Keratinocyte (primary cell): ENCODE results near the gene MRPL33.

Source experiments
- EZH2 ChIP-seq: IDR thresholded peaks from one replicate; pipeline ENCODE4 v1.6.1; 2012; ENCODE audit warnings: inconsistent platforms, mild to moderate bottlenecking, low read length, moderate library complexity
- TF ChIP-seq, protein P1 (sequence below), 3 experiments: IDR thresholded peaks in 1 of 3; conservative IDR thresholded peaks in 1 of 3; optimal IDR thresholded peaks in 1 of 3; 2 replicates in 2 of 3; 3 replicates in 1 of 3; pipeline versions ENCODE3 to v1.5.1; 2011; ENCODE audit warnings: low read length in 3 of 3, mild to moderate bottlenecking in 3 of 3, moderate library complexity in 2 of 3, control low read depth in 1 of 3, inconsistent platforms in 1 of 3; ENCODE audit not compliant: insufficient read depth in 2 of 3; ENCODE audit errors: extremely low read depth in 1 of 3

DNA sequence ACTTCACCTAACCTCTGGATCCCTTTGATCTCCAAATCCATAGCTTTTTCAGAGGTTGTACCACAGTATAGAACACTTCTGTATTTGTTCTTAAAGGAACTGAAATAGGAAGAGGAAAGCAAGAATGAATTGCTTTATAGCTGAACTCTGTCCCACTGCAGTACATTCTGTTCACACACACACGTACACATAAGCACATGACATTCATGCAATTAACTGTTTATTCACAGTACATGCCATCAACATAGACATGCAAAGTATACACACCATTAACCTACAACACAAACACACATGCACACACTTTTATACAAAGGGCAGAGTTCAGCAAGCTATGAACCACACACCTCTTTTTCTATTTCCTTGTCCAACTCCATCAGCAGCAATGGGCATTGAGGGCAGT, 43.2 kb downstream of the MRPL33 start:
- TF ChIP-seq, protein P1, sequence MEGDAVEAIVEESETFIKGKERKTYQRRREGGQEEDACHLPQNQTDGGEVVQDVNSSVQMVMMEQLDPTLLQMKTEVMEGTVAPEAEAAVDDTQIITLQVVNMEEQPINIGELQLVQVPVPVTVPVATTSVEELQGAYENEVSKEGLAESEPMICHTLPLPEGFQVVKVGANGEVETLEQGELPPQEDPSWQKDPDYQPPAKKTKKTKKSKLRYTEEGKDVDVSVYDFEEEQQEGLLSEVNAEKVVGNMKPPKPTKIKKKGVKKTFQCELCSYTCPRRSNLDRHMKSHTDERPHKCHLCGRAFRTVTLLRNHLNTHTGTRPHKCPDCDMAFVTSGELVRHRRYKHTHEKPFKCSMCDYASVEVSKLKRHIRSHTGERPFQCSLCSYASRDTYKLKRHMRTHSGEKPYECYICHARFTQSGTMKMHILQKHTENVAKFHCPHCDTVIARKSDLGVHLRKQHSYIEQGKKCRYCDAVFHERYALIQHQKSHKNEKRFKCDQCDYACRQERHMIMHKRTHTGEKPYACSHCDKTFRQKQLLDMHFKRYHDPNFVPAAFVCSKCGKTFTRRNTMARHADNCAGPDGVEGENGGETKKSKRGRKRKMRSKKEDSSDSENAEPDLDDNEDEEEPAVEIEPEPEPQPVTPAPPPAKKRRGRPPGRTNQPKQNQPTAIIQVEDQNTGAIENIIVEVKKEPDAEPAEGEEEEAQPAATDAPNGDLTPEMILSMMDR (optimal IDR thresholded peaks at IDR 0.05 in 1 of 3, IDR thresholded peaks at IDR 0.05 in 1 of 3, conservative IDR thresholded peaks at IDR 0.05 in 1 of 3; ENCODE audit: extremely low read depth in 1 of 3, insufficient read depth in 2 of 3, low read length in 3 of 3): no peak
- no peak for TF ChIP-seq EZH2
